ENCODE measurements around the gene DCUN1D2.
"Not testable (repeated sequence)": the region's sequence is repeated elsewhere in the genome, so short reads cannot be mapped to it uniquely, and the experiment has no call there.

The DCUN1D2 gene

DNA sequence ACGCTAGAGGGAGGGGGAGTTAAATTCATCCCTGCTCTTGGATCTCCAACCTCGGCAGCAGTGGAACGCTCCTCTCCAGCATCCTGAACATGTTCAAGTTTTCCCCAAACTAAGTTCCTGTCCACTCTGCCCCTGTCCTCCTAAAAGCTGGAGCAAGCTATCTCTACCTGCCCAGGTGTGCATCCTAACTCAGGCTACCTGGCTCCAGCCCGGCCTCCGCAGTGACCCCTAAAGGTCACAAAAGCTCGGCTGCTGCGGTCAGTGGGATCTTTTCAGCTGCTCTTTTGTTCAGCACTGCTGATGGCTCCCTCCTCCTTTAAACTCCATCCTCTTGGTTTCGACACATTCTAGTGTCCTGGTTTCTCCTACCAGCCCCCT lies 1.4 kb downstream of the DCUN1D2 start:
- DNase-seq: no peak

DNA sequence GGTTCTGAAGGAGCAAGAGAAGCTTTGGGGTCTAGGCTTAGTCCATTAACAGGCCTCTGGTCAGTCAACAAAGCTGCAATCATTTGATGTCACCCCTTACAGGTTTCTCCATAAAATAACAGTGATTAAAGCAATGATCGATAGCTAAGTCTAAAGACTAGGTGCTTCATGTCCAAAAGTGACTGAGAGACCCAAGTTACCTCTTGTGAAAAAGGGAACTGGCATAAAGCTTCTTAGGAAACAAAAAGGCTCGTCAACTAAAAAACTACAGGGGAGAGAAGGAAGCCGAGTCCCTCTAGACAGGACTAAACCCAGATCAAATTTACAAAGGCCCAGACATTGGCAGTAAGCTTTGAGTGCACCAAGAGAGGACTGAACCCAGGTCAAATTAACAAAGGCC lies 2.2 kb downstream of the DCUN1D2 start:
- no peak for DNase-seq

DNA sequence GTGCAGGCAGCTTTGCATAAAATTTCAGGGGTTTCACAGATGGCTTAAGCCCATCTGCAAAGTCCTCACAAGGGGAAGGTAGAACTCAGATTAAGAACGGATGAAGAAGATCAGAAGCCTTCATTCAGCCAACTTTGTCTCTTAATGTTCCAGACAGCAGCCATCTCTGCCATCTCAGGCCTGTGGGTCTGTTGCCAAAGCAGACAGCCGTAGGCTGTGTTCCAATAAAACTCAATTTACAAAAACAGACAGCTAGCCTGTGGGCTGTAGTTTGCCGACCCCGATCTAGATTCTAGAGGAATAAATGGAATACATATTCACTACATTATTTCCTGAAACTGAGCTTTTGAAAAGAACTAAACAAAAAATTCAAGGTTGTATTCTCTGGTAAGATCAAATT lies 3.8 kb downstream of the DCUN1D2 start:
- no peak for DNase-seq

DNA sequence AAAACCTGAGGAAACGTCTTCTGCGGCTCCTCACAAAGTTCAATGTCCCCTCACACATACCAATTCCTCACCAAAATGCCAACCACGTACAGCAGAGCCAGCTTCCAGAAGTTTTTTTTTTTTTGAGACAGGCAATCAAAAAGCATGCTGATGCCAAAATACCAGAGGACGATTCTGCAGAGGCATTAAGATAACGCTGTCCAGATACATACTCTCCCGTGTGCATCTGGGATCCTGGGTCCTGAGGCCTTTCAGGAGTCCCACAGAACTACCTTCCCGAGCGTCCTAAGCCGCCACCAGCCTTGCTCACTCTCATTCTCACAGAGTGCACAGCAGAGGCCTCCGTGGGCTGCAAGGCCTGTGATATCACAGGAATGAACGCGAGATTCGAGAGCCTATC lies 5.0 kb downstream of the DCUN1D2 start:
- DNase-seq: no peak

DNA sequence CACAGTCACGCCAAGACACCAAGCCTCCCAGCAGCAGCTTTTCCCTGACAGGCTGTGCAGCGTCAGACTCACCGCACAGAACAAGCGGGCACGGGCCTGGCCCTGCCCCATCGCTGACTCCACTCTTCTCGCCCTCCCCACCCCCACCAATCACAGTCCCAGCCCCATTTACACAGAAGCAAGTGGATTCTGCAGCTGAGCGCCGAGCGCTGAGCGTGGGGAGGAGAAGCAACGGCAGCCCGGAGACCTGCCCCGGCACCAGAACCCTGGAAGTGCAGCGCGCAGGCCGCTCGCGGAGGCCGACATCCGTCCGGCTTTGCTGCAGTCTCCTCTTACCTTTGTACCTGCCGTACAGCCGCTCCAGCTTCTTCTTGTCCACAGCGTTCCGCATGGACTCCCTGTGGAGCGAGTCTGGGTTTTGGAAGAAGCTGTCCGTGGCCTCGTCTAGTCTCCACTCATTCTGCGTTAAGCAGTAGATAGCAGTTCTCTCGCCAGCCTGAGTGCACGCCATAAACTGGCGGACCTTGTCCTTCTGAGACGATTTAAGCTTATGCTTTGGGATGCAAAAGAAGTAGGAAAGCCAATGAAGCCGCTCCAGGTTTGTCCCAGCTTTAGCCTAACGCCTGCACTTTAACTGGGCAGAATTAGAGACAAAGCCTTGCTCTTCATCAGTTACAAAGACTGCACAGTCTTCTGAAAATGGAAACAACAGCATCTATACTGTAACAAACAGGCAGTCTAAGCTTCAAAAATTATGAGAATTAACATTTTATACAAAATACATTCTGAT lies 6.8 kb downstream of the DCUN1D2 start:
- DNase-seq: no peak

DNA sequence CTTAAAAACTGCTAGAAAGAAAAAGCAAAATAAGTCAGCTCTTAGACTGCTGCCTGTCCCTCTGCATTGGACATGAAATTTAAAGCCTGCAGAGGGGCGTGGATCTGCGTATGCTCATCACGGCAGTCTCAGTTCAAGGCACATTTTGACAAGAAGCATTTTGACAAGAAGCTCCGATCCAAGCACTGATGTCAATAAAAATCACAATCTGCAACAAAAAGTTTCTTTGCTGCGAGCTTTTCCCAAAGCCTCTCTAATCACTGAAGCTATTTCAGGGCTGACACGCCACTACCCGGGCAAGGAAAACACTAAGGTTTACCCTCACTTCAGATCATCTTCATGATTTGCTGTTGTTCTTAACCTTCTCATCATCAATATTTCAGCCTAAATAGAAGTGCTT lies 7.4 kb downstream of the DCUN1D2 start:
- no peak for DNase-seq

DNA sequence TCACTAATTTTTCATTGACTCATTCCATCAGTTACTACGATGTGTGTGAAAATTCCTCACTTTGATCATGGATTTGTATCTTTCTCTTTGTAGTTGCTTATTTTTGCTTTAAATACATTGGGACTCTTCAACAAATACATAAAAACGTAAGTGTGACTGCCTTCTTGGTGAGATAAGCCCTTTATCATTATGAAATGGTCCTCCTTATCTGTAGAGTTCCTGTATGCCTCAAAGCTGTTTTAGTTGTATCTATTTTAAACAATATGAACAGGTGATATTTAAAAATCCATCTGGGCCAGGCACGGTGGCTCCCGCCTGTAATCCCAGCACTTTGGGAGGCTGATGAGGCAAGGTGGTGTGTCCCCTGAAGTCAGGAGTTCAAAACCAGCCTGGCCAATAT lies 11.3 kb downstream of the DCUN1D2 start:
- DNase-seq: no peak

DNA sequence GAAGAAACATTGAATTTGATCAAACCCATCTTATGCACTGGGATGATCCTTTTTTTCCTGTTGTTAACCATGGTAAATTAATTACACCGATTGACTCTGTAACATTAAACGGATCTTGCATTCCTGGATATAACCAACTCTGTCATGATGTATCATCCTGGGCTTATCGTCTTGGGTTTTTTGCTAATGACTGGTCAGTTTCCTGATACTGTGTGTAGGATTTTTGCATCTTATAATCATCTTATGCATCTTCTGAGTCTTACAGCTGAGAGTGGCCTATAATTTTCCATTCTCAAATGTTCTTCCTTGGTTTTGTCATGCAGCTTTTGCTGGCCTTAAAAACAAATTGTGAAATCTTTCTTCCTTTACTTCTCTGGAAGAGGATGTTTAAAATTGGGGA lies 12.8 kb downstream of the DCUN1D2 start:
- no peak for DNase-seq

DNA sequence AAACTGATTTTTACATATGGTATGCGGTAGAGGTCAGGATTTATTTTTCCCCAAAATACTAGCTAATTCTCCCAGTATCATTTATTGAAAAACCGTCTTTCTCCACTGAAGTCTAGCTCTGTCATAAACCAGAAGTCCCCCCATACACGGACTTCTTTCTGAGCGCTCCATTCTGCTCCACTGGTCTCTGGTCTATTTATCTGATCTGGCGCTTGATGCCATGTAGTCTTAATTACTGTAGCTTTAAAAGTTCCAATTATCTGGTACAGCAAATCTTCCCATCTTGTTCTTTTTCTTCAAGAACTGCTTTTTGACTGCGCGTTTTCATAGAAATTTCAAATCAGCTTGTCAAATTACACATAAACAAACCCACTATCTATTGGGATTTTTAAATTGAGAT lies 13.7 kb downstream of the DCUN1D2 start:
- DNase-seq: no peak

DNA sequence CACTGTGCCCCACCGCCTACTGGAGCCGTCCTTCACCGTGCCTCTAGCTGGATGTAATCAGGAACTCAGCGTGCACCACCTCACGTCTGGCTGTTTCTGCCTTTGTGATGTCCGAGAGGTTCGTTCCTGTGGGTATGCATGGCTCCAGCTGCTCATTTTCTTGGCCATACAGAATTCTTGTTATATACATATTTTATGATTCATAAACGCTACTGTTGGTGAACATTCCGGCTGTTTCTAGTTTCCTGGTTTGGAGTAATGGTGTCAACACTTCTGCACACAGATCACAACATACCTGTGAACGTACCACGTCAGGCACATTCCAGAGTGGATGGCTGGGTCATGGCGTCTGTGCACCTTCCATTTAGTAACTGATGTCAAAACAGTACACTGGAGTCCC lies 14.6 kb downstream of the DCUN1D2 start:
- no peak for DNase-seq

DNA sequence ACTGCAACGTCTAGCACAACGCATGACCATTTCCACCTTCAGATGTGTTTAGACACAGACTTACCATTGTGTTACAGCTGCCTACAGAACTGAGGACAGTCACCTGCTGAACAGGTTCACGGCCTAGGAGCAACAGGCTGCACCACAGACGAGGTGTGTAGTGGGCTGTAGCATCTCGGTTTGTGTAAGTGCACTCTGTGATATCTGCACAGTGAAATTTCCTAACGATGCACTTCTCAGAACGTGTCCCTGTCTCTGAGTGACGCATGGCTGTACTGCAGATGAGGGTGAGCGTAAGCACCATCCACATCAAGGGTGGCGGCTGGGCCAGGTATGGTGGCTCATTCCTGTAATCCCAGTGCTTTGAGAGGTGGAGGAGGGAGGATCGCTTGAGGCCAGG lies 15.2 kb downstream of the DCUN1D2 start:
- DNase-seq: no peak

DNA sequence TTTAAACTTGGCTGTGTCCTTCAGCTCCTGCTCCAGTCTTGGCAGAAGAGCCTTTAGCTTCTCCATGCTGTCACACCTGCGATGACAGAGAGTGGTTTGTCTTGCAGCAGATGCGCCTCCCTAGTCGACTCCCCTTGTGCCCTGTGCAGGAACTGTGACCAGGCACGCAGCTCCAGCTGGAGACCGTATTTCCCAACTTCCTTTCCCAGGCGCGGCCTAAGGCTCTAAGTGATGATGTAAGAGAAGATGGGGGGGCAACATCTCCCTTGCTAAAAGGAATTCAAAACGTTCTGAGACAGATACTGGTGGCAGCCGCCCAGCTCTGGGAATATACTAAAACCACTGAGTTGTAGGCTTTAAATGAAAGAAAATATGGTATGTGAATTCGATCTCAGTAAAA lies 16.3 kb downstream of the DCUN1D2 start:
- no peak for DNase-seq

DNA sequence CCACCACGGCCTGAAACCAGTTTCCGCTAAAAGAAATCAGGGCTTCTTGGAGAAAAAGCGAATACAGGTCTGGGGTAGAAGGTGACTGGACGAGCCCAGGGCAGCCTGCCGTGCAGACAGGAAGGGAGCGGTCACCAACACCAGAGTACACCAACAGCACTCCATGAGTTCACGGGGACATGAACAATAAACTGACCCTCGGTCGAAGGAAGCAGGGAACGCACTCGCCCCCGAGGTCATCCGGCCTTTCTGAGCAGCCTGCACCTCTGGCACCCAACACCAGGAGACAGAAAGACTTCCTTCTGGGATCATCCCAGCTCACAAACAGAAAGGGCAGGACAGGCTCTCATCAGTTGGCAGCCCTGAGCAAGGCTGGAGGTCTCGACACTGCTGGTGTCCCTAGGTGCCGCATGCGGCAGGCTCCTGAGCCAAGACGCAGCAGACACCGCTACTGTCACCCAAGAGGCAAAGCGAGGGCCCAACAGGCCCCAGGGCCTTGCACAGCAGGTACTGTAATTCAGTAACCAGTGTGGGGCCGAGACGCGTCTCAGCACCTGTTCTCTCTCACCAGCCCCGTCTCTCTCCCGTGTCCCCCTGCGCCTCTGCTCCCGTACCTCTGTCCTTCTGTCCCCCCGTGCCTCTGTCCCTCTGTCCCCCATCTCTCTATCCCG lies 18.0 kb downstream of the DCUN1D2 start:
- DNase-seq: no peak

DNA sequence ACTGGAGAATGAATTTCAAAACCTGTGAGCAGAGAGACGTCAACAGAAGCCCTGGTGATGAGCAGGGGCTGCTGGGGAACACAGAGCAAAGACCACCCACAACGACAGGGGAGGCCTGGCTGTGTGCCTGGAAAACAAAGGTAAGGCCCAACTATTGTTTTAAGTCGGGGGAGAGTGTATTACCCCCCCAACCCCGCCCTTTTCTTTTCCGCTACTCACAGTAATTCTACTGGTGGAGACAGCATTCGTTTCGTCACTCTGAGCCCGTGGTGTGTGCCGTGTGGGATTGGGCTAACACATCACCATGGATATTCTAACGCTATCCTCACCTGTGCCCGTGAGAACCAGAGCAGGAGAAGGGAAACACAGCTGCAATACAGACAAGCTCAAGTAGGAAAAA lies 18.7 kb downstream of the DCUN1D2 start:
- no peak for DNase-seq

DNA sequence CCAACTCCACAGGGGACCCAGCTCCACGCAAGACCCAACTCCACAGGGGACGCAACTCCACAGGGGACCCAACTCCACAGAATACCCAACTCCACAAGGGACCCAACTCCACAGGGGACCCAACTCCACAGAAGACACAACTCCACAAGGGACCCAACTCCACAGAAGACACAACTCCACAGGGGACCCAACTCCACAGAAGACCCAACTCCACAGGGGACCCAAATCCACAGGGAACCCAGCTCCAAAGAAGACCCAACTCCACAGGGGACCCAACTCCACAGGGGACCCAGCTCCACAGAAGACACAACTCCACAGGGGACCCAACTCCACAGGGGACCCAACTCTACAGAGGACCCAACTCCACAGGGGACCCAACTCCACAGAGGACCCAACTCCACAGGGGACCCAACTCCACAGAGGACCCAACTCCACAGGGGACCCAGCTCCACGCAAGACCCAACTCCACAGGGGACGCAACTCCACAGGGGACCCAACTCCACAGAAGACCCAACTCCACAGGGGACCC lies 19.8 kb downstream of the DCUN1D2 start:
- DNase-seq: not testable (repeated sequence)

DNA sequence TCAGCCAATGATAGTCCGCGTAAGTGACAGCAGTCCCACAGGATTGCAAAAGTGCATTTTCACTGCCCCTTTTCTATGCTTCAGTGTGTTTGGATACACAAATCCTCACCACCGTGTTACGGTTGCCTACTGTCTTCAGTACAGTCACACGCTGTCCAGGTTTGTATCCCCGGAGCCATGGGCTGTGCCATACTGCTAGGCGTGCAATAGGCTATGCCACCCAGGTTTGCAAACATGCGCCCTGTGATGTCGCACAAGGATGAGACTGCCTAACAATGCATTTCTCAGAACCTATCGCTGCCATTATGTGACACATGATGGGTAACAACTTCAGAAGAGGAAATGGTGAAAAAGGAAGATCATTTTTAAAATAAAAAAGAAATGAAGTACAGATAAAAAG lies 20.4 kb downstream of the DCUN1D2 start:
- no peak for DNase-seq

DNA sequence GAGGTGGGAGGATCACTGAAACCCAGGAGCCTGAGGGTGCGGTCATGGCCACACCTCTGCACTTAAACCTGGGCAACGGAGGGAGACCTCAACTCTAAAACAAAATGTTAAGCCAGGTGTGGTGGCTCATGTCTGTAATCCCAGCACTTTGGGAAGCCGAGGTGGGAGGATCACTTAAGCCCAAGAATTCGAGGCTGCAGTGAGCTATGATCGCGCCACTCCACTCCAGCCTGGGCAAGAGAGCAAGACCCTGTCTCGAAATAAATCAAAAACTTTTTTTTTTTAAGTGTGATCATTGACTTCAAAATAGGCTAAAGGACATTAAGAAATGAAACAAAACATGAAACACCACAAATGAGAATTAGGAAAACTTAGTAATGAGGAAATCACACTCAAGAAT lies 20.9 kb downstream of the DCUN1D2 start:
- no peak for DNase-seq

DNA sequence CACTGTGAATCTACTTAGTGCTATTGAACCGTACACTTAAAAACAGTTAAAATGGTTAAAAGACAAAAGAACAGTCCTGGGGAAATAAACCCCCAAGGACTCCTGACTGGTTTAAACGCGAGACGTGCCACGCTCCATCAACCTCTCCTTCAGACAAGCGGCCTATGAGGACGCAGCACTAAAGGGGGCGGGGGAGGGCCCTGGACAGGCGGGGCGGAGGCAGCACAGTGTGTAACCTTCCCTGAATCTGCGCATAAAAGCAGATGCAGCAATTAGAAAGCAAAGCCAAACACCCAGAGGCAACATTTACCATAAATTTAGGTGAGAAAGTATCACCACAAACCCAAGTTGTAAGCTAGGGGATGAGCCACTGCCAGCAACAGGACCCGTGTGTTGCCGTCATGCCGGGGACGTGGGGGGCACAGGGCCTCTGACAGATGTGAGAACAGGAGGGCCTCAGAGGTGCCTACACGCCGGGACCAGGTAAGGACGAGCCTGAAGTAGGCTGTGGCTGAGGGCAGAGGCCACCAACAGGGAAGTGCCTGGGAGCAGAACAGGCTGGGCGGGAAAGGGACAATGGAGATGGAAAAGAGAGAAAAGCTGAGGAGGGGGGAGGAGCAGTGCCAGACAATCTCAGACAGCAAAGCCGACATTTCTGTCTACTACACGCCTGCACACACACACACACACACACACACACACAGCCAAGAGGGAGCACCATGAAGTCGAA lies 21.9 kb downstream of the DCUN1D2 start:
- DNase-seq: no peak

DNA sequence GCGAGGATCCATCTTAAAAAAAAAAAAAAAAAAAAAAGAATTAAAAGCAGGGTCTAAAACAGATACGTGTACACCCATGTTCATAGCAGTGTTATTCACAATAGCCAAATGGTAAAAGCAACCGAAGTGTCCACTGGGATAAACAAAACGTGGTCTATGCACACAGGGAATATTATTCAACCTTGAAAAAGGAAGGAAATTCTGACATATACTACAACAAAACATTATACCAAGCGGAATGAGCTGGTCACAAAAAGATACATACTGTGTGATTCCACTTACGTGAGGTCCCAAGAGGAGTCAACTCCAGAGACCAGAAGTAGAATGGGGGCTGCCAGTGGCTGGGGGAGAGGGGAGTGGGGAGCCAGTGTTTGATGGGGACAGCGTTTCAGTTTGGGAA lies 22.5 kb downstream of the DCUN1D2 start:
- DNase-seq: no peak

DNA sequence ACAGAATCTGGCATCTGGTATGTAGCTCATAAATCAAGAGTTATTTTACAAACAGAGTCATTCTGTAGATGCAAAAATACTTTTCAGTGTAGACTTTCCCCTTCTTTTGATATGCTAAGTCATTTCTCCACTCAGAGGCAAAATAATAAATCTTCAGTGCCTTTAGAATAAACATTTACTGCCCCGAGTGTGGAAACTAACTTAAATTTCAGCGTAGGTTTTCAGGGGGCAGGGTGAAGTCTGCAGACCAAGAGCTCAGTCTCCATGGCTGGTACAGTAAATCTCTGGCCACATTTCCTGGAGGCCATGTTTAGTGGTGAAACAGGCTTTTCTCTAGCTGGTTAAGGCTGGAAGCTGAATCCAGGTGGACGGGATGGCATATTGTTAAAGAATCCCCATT lies 24.1 kb downstream of the DCUN1D2 start:
- DNase-seq: no peak

DNA sequence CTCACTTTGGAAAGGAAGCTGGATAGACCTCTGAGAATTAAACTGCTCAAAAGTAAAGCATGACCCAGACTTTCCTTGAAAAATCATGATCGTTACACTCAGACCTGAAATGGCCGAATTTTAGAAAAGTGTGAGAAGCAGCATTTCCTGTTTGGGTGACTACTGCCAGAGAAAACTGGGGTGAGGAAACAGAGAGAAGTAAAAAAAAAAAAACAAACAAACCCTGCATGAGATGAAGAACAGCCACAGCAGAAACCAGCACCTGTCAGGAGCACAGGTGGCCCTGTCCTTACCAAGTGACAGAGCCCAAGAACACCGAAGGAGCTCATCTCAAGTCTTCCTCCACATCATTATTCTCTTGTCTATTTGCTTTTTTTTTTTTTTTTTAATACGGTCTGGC lies 25.2 kb downstream of the DCUN1D2 start:
- no peak for DNase-seq

DNA sequence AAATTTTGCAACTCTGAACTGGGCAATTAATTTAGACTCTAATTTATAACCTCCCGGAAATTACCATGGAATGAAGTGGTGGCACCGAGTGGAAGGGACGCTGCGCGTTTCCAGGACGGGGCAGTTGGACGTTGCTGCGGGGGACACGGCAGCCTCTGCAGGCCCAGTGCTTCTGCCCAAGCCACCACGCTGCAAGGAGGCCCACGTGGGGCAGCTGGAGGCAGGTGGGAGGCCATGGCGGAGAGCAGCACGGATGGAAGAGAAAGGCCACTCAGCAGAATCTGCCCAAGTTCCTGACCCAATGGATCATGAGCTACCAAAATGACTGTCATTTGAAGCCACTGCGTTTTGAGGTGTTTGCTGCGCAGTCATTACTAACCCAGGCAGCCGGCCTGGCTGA lies 26.0 kb downstream of the DCUN1D2 start:
- DNase-seq: no peak

DNA sequence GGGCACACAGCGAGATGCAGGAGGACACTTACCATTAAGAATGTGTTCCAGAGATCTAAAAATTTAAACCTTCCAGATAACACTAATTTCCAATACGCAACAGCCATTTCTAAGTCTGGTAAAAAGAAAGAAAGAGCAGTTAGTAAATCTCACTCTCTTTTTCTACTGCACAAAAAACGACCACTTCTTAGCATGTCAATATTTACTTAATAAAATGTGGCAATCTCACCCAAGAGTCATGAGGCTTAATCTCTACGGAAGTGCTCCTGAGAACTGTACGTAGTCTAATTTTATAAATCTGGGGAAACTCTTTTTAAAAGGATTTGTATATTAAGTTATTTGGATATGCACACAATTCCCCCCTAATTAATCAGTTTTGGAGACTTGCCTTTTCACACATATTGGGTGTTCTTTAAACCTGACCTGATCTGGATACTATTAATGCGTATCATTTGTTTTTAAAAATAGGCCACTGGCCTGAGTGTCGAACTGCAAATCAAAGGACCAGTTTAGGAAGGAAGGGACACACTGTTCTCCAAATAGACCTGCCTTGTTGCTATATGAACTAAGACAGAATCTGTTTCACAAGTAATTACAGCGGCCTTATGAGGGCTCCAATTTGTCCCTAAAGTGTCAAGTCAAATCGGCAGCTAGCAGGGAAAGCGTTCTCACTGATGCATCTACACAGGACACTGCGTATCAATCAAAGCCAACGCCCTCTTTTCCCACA lies 29.3 kb downstream of the DCUN1D2 start:
- no peak for DNase-seq

Data from NCI-H510A treated with DMSO at 0.1 percent for 48 hours (cell line).